Osteocyte (in vitro differentiated cells): ENCODE data around the gene SGMS1. TPM values are rescaled to one million over a fixed set of nuclear protein-coding genes. Genes with fewer than 3 reads are reported as not detected.
A peak's percentile ranks its signal among the peaks of the same experiment; 100 is the strongest.

Experiments
- DNase-seq: peaks from one replicate; pipeline ENCODE4 v3.0.0; 2021; ENCODE audit warnings: mixed read lengths; ENCODE audit not compliant: unreplicated experiment; ENCODE audit errors: extremely low spot score
- H3K27ac Mint-ChIP-seq: one replicate; pipeline ENCODE4 v1.8.0; 2021; ENCODE audit warnings: mild to moderate bottlenecking, mixed read lengths; ENCODE audit not compliant: unreplicated experiment
- H3K27me3 Mint-ChIP-seq: one replicate; pipeline ENCODE4 v1.8.0; 2021; ENCODE audit warnings: mixed read lengths; ENCODE audit not compliant: unreplicated experiment
- H3K36me3 Mint-ChIP-seq: one replicate; pipeline ENCODE4 v1.8.0; 2021; ENCODE audit warnings: mixed read lengths; ENCODE audit not compliant: unreplicated experiment
- H3K4me1 Mint-ChIP-seq: one replicate; pipeline ENCODE4 v1.8.0; 2021; ENCODE audit warnings: mixed read lengths; ENCODE audit not compliant: unreplicated experiment
- H3K4me3 Mint-ChIP-seq: one replicate; pipeline ENCODE4 v1.8.0; 2021; ENCODE audit warnings: mild to moderate bottlenecking, moderate library complexity, mixed read lengths; ENCODE audit not compliant: unreplicated experiment
- H3K9me3 Mint-ChIP-seq: one replicate; pipeline ENCODE4 v1.8.0; 2021; ENCODE audit warnings: mixed read lengths; ENCODE audit not compliant: unreplicated experiment
- CTCF ChIP-seq: fragments of 200-600 bp; sonication (generic); IDR thresholded peaks from 2 replicates; pipeline ENCODE4 v1.5.0; 2021; ENCODE audit warnings: antibody characterized with exemption, mild to moderate bottlenecking, moderate library complexity
- total RNA-seq: library from RNA; stranded (reverse); gene quantifications from 2 replicates; pipeline ENCODE4 v1.2.1, GENCODE V29; 2021

The SGMS1 gene
- total RNA-seq, 1 donor from 2014 or later, result 21.0 TPM

DNA sequence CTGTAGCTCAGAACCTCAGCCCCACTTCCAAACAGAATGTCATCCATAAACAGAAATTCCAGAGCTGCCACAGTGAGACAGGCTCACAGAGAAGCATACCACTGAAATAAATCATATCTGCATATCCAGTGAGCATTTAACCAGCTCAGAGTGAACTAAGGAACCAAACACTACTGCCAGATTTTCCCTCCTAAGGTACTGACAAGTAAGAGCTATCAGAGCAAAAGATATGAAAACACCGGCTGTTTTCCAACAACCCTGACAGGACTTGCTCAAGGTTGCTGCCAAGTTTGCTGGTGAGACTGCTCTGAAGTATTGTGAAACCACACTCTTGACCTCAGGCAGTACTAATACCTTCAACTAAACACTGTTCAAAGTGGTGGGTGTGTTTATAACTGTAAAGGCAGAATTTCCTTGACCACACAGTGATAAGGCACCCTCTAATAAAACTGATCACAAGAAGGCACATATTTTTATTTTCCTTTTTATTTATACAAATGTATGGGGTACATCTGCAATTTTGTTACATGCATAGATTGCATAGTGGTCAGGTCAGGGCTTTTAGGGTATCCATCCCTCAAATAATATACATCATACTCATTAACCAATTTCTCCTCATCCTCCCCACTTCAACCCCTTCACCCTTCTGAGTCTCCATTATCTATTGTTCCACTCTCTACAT, 18.3 kb downstream of the SGMS1 start:
- Mint-ChIP-seq H3K4me3 (peak overlapping the region; percentile 46), H3K9me3 (no peaks in the 10 kb centered on the region), H3K4me1 (peaks cover 48% of the 10 kb centered on the region), H3K36me3 (no peaks in the 10 kb centered on the region), H3K27ac (peak overlapping the region; percentile 88), H3K27me3 (no peaks in the 10 kb centered on the region)
- DNase-seq, result no peak
- TF ChIP-seq CTCF, result no peak

GRCh38 chr10:50604809-50605208, 18.9 kb downstream of the SGMS1 start:
- DNase-seq, result no peak
- peak overlapping the region; percentile 46 for H3K4me3 Mint-ChIP-seq
- no peaks in the 10 kb centered on the region for H3K9me3 Mint-ChIP-seq
- peaks cover 48% of the 10 kb centered on the region for H3K4me1 Mint-ChIP-seq
- H3K27ac Mint-ChIP-seq, result peak overlapping the region; percentile 88
- no peaks in the 10 kb centered on the region for H3K27me3 Mint-ChIP-seq
- no peaks in the 10 kb centered on the region for H3K36me3 Mint-ChIP-seq
- no peak for TF ChIP-seq CTCF

GRCh38 chr10:50604049-50604640, 19.6 kb downstream of the SGMS1 start:
- Mint-ChIP-seq H3K36me3 (no peaks in the 10 kb centered on the region), H3K27ac (peak overlapping the region; percentile 88), H3K4me3 (no peak overlapping the region), H3K4me1 (peaks cover 49% of the 10 kb centered on the region), H3K9me3 (no peaks in the 10 kb centered on the region), H3K27me3 (no peaks in the 10 kb centered on the region)
- TF ChIP-seq CTCF, result no peak
- DNase-seq, result no peak

GRCh38 chr10:50603151-50603850, 20.5 kb downstream of the SGMS1 start:
- Mint-ChIP-seq H3K27ac (no peak overlapping the region), H3K4me1 (peaks cover 51% of the 10 kb centered on the region), H3K36me3 (no peaks in the 10 kb centered on the region), H3K9me3 (no peaks in the 10 kb centered on the region), H3K27me3 (no peaks in the 10 kb centered on the region), H3K4me3 (no peak overlapping the region)
- no peak for DNase-seq
- no peak for TF ChIP-seq CTCF

DNA sequence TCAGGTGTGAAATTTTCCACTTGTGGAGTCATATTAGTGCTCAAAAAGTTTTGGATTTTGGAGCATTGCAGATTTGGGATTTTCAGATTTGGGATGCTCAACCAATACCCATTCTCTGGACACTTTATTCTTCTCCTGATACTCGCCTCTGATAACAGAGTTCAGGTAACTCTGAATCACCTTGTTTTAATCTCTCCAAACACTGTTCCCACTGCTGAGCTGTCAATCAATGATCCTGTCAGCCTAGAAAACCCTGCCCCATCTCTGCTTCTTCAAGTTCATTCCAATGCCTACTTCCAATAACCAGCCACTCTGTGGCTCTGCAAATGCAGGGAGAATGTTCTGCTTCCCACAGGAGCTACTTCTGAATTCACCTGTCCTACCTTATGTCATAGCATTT, 21.8 kb downstream of the SGMS1 start:
- H3K4me3 Mint-ChIP-seq, result no peak overlapping the region
- H3K27ac Mint-ChIP-seq, result no peak overlapping the region
- H3K27me3 Mint-ChIP-seq, result no peaks in the 10 kb centered on the region
- TF ChIP-seq CTCF, result no peak
- no peak for DNase-seq
- H3K36me3 Mint-ChIP-seq, result no peaks in the 10 kb centered on the region
- H3K9me3 Mint-ChIP-seq, result no peaks in the 10 kb centered on the region
- H3K4me1 Mint-ChIP-seq, result peaks cover 43% of the 10 kb centered on the region
